Fibroblast of villous mesenchyme (primary cell): Measurements from ENCODE around the gene SON. TPM values are rescaled to one million over a fixed set of nuclear protein-coding genes. Genes with fewer than 3 reads are reported as not detected.

Experiments
- DNase-seq: peaks from one replicate; pipeline ENCODE4 v3.0.0-alpha.2; 2010; ENCODE audit warnings: low read depth
- H3K4me3 ChIP-seq: 2 replicates; pipeline ENCODE4 v1.5.1; 2011; ENCODE audit warnings: low read depth, mild to moderate bottlenecking, low read length
- CTCF ChIP-seq: IDR thresholded peaks from 2 replicates; pipeline ENCODE4 v1.5.1; 2012; ENCODE audit warnings: low read depth, mild to moderate bottlenecking, low read length; ENCODE audit not compliant: insufficient read depth
- total RNA-seq: library from RNA; depleted of rRNA; stranded (reverse); fragments of >200 nt; gene quantifications from 2 replicates; pipeline ENCODE4 v1.2.3, GENCODE V29; 2012

SON gene
- total RNA-seq, 1 donor = 134 TPM

- no peak for TF ChIP-seq CTCF
- no peak for DNase-seq
- H3K4me3 ChIP-seq = peak overlapping the region; percentile 77
These were observed 779 bp downstream of the SON start for GRCh38 chr21:33543505-33544129.

GRCh38 chr21:33544451-33545195, 1.8 kb downstream of the SON start:
- TF ChIP-seq CTCF = no peak
- H3K4me3 ChIP-seq = peak overlapping the region; percentile 77
- no peak for DNase-seq

- no peak overlapping the region for H3K4me3 ChIP-seq
- DNase-seq = no peak
- TF ChIP-seq CTCF = no peak
These were observed 3.2 kb downstream of the SON start for GRCh38 chr21:33546086-33546485.

GRCh38 chr21:33549848-33550771, 7.3 kb downstream of the SON start:
- no peak for TF ChIP-seq CTCF
- no peak overlapping the region for H3K4me3 ChIP-seq
- DNase-seq = no peak

GRCh38 chr21:33550772-33551660, 8.2 kb downstream of the SON start:
- no peak for TF ChIP-seq CTCF
- DNase-seq = no peak
- no peak overlapping the region for H3K4me3 ChIP-seq

GRCh38 chr21:33551664-33552063, 8.8 kb downstream of the SON start:
- H3K4me3 ChIP-seq = no peak overlapping the region
- TF ChIP-seq CTCF = no peak
- no peak for DNase-seq
